ENCODE data around the gene DRG2.
A peak's percentile ranks its signal among the peaks of the same experiment; 100 is the strongest.

The DRG2 gene

GRCh38 chr17:18076936-18077335 is 10.8 kb upstream of the DRG2 start:
- no peak for DNase-seq (ENCODE audit: low read depth in 2 of 2)

- DNase-seq (ENCODE audit: low read depth in 2 of 2) = no peak
These were observed 8.2 kb upstream of the DRG2 start for GRCh38 chr17:18079543-18079942.

- no peak for DNase-seq (ENCODE audit: low read depth in 2 of 2)
These were observed 3.5 kb upstream of the DRG2 start for GRCh38 chr17:18084256-18084655.

GRCh38 chr17:18089613-18090012 is 1.9 kb downstream of the DRG2 start:
- no peak for DNase-seq (ENCODE audit: low read depth in 2 of 2)

GRCh38 chr17:18093616-18094408 is 6.1 kb downstream of the DRG2 start:
- peak in 1 of 2 donors; percentile 29 for DNase-seq (ENCODE audit: low read depth in 2 of 2)

- DNase-seq (ENCODE audit: low read depth in 2 of 2) = no peak
These were observed 6.7 kb downstream of the DRG2 start for GRCh38 chr17:18094409-18094807.

- DNase-seq (ENCODE audit: low read depth in 2 of 2) = no peak
These were observed 11.8 kb downstream of the DRG2 start for GRCh38 chr17:18099516-18099915.

GRCh38 chr17:18100616-18101015 is 12.9 kb downstream of the DRG2 start:
- DNase-seq (ENCODE audit: low read depth in 2 of 2) = no peak

- DNase-seq (ENCODE audit: low read depth in 2 of 2) = no peak
These were observed 14.1 kb downstream of the DRG2 start for GRCh38 chr17:18101828-18102227.

GRCh38 chr17:18102640-18103039 is 14.9 kb downstream of the DRG2 start:
- DNase-seq (ENCODE audit: low read depth in 2 of 2) = no peak

GRCh38 chr17:18105027-18105426 is 17.3 kb downstream of the DRG2 start:
- no peak for DNase-seq (ENCODE audit: low read depth in 2 of 2)

GRCh38 chr17:18105595-18105994 is 17.8 kb downstream of the DRG2 start:
- DNase-seq (ENCODE audit: low read depth in 2 of 2) = no peak

GRCh38 chr17:18106211-18106610 is 18.5 kb downstream of the DRG2 start:
- no peak for DNase-seq (ENCODE audit: low read depth in 2 of 2)

GRCh38 chr17:18107061-18107790 is 19.5 kb downstream of the DRG2 start:
- no peak for DNase-seq (ENCODE audit: low read depth in 2 of 2)

GRCh38 chr17:18107971-18108370 is 20.2 kb downstream of the DRG2 start:
- DNase-seq (ENCODE audit: low read depth in 2 of 2) = no peak

GRCh38 chr17:18108401-18109312 is 20.9 kb downstream of the DRG2 start, which contains the start of gene MYO15A:
Gene MYO15A, plus strand, starts transcription at chr17:18108756. Its CDS starts 10,045 bp downstream, at chr17:18118801.
- DNase-seq (ENCODE audit: low read depth in 2 of 2) = no peak

- DNase-seq (ENCODE audit: low read depth in 2 of 2) = no peak
These were observed 22.3 kb downstream of the DRG2 start for GRCh38 chr17:18109935-18110485.

GRCh38 chr17:18110636-18111145 is 22.9 kb downstream of the DRG2 start:
- DNase-seq (ENCODE audit: low read depth in 2 of 2) = no peak

- no peak for DNase-seq (ENCODE audit: low read depth in 2 of 2)
These were observed 23.7 kb downstream of the DRG2 start for GRCh38 chr17:18111330-18111971.

GRCh38 chr17:18115517-18115916 is 27.8 kb downstream of the DRG2 start:
- no peak for DNase-seq (ENCODE audit: low read depth in 2 of 2)

- DNase-seq (ENCODE audit: low read depth in 2 of 2) = no peak
These were observed 28.3 kb downstream of the DRG2 start for GRCh38 chr17:18116078-18116477.

Measured in stimulated activated CD4-positive, alpha-beta T cell treated with anti-CD3 and anti-CD28 coated beads, Interleukin-15, amount 100 ng/mL, for 48 hours (primary cell).